Immature natural killer cell (primary cell): ENCODE measurements around the gene RBM33. TPM values are rescaled to one million over a fixed set of nuclear protein-coding genes. Genes with fewer than 3 reads are reported as not detected.

Experiments used
- DNase-seq, 3 donors: peaks; one replicate each; pipeline ENCODE4 v3.0.0; 2022; ENCODE audit warnings: mixed read lengths in 1 of 3
- H3K27ac Mint-ChIP-seq, 6 donors: one replicate each; pipeline ENCODE4 v1.8.0; 2020; ENCODE audit warnings: mixed read lengths in 6 of 6, mild to moderate bottlenecking in 5 of 6, inconsistent platforms in 4 of 6, moderate library complexity in 3 of 6
- H3K27me3 Mint-ChIP-seq, 3 donors: one replicate each; pipeline ENCODE4 v1.8.0; 2020 to 2021; ENCODE audit warnings: low read depth in 3 of 3, mild to moderate bottlenecking in 3 of 3, mixed read lengths in 3 of 3, moderate library complexity in 3 of 3, inconsistent platforms in 1 of 3
- H3K36me3 Mint-ChIP-seq, 3 donors: one replicate each; pipeline ENCODE4 v1.8.0; 2020; ENCODE audit warnings: mixed read lengths in 3 of 3, inconsistent platforms in 2 of 3, mild to moderate bottlenecking in 2 of 3
- H3K4me1 Mint-ChIP-seq, 2 donors: one replicate each; pipeline ENCODE4 v1.8.0; 2020; ENCODE audit warnings: inconsistent platforms in 2 of 2, mild to moderate bottlenecking in 2 of 2, mixed read lengths in 2 of 2, moderate library complexity in 1 of 2
- H3K4me3 Mint-ChIP-seq, 5 donors: one replicate each; pipeline ENCODE4 v1.8.0; 2020; ENCODE audit warnings: mild to moderate bottlenecking in 5 of 5, mixed read lengths in 5 of 5, inconsistent platforms in 3 of 5, moderate library complexity in 3 of 5
- H3K9me3 Mint-ChIP-seq, 6 donors: one replicate each; pipeline ENCODE4 v1.8.0; 2020; ENCODE audit warnings: mild to moderate bottlenecking in 6 of 6, mixed read lengths in 6 of 6, inconsistent platforms in 4 of 6, moderate library complexity in 3 of 6
- polyA plus RNA-seq, 3 donors: library from polyadenylated mRNA; unstranded; fragments of 300-500 nt; fragmentation: Illumina TruSeq; gene quantifications; one replicate each; pipeline ENCODE4 v1.2.3, GENCODE V29; 2021

The RBM33 gene
- polyA plus RNA-seq, 3 donors from 2014 or later = 10.9 to 61.5 (median 28.3) TPM

DNA sequence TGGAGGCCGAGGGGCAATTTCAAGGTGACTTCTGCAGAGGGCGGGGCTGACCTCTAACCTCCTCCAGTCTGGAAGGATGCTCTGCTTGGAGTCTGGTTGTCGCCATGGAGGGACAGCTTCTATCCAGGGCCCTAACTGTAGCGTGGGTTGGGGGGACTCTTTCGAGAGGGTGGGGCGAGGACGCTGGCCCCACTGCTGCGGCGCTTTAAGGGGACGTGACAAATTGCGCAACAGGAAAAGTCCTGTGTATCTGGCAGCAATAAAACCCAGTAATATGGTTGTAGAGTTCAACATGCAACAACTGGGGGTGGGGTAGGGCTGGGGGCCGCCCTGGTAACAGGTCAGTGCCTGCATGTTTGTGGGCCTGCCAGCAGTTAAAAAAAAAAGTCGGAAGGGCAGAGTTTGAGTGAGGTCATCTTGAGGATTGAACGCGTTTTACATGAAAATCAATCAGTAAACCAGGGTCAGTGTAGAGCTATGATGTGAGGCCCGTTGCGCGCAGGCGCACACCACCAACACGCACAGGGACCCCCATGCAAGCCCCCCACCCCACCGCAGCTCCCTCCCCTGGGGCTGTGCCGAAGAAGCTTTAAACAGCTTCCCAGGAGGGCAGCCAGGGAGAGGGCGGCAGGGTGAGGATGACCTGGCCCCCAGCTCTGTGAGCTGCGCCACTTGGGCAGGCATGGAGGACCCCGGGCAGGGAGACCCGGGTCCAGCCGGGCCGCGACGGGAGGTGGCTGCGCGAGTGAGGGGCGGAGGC is 163.5 kb downstream of the RBM33 start:
- no peak for DNase-seq
- H3K4me1 Mint-ChIP-seq = peaks cover 0 to 9% of the 10 kb centered on the region in 2 donors

DNA sequence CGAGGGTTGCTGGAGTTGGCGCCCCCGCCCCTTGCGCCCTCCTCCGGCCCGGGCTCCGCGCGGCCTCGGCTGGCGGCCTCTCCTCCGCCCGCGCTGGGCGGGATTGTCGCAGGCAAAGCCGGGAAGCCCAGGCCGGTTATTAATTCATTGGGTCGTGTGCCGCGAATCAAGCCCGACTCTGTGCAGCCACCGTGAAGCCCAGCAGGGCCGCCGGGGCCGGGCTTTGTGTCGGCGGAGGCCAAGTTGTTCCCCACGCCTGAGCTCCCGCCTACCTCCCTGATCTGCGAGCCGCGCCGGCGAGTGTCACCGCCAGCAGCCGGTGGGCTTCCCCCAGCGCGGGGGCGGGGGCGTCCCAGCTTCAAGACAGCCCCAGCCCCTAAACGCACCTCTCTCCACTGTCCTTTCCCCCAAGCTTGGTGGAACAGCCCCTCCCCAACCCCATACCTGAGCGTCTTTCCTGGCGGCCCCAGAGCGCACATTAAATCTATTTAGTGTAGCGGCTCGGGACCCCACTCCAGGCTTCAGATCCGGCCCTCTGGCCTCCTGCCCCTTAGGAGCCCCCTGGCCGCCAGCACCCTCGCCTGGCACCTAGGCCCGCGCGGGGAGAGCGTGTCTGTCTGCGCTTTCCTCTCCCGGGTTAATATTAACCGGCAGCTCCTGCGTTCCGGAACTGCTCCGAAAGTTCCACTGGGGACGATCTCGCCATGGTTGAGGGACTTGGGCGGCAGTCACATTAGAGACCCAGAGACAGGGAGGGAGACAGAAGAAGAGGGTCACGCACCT is 164.3 kb downstream of the RBM33 start:
- no peak overlapping the region for H3K27ac Mint-ChIP-seq

More for the DNA sequence above, 163.5 kb downstream of the RBM33 start:
- Mint-ChIP-seq H3K36me3 (no peaks in the 10 kb centered on the region), H3K9me3 (no peaks in the 10 kb centered on the region), H3K27ac (no peak overlapping the region), H3K4me3 (peak overlapping the region in 1 of 5 donors; percentile 20), H3K27me3 (peaks cover 20 to 25% (median 21%) of the 10 kb centered on the region in 3 donors)

DNA sequence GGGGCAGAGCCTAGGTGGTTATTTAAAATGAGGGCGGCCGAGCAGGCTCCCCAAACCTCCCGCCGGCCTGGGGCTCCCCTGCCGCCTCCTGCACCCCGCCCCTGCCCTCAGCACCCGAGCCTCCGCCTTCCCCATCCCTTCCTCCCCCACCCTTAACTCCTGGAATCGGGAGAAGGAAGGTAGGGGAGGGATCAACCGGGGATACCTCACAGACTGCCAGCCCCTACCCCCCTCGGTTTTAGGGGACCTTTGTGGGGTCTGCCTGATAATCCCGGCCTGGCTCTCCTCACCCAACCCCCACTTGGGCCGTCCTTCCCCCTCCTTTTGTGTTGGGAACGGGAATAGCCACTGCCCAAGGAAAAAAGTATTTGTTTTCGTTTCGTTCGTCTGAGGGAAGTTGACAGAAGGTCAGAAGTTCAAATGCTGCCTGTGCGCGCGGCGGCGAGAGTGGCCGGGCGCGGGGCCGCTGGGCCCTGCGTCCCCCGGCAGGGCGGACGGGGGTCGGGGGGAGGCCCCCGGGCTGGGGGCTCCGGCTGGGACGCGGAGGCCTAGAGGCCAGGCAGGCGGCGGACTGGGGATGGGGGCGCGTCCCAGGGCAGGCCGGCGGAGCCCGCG is 165.0 kb downstream of the RBM33 start:
- Mint-ChIP-seq H3K36me3 (no peaks in the 10 kb centered on the region), H3K27me3 (peaks cover 21 to 27% (median 27%) of the 10 kb centered on the region in 3 donors), H3K9me3 (peaks cover 0 to 2% (median 0%) of the 10 kb centered on the region in 6 donors), H3K4me3 (no peak overlapping the region), H3K4me1 (peaks cover 0 to 7% of the 10 kb centered on the region in 2 donors), H3K27ac (no peak overlapping the region)
- no peak for DNase-seq

More for the DNA sequence above, 164.3 kb downstream of the RBM33 start:
- peaks cover 0 to 1% (median 0%) of the 10 kb centered on the region in 6 donors for H3K9me3 Mint-ChIP-seq
- peaks cover 0 to 7% of the 10 kb centered on the region in 2 donors for H3K4me1 Mint-ChIP-seq
- DNase-seq = no peak
- H3K36me3 Mint-ChIP-seq = no peaks in the 10 kb centered on the region
- H3K27me3 Mint-ChIP-seq = peaks cover 21 to 25% (median 23%) of the 10 kb centered on the region in 3 donors
- H3K4me3 Mint-ChIP-seq = no peak overlapping the region

DNA sequence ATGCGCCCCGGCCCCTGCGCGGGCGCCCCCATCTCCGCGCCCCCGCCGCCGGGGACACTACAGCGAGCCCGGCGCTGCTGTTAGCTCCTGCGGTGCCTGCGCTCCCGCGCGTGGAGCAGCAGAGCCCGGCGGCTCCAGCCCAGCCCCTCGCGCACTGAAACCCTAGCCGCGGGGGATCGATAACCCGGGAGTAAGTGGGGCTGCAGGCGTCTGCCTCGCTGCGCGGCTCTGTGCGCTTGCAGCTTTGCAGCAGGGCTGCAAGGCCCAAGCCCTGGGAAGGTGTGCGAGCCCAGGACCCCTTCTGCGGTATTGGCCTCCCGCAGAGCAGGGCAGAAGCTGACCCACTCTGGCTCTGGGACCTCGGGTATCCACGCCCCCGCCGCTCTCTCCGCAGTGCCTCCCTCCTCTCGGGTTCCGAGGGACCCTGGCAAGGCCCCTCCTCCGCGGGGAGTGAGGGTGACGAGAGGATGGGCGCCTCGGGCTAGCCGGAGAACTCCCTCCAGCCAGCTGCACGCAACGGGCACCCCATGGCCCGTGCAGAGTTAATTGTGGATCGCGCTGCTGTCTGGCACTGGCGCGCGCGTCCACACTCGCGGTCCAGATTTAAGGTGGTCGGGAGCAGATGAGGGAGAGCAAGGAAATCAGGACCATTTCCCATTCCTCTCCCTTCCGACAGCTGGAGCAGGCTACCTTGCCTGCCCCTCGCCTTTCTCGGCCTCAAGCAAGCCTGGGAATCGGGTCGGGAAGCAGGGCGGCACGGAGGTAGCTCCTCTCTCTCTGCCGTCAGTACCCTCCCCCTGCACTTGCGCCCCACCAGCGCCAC is 165.7 kb downstream of the RBM33 start:
- Mint-ChIP-seq H3K4me3 (no peak overlapping the region), H3K27ac (no peak overlapping the region), H3K27me3 (peaks cover 20 to 27% (median 27%) of the 10 kb centered on the region in 3 donors), H3K4me1 (peaks cover 0 to 7% of the 10 kb centered on the region in 2 donors), H3K9me3 (peaks cover 0 to 2% (median 0%) of the 10 kb centered on the region in 6 donors), H3K36me3 (no peaks in the 10 kb centered on the region)
- DNase-seq = no peak

DNA sequence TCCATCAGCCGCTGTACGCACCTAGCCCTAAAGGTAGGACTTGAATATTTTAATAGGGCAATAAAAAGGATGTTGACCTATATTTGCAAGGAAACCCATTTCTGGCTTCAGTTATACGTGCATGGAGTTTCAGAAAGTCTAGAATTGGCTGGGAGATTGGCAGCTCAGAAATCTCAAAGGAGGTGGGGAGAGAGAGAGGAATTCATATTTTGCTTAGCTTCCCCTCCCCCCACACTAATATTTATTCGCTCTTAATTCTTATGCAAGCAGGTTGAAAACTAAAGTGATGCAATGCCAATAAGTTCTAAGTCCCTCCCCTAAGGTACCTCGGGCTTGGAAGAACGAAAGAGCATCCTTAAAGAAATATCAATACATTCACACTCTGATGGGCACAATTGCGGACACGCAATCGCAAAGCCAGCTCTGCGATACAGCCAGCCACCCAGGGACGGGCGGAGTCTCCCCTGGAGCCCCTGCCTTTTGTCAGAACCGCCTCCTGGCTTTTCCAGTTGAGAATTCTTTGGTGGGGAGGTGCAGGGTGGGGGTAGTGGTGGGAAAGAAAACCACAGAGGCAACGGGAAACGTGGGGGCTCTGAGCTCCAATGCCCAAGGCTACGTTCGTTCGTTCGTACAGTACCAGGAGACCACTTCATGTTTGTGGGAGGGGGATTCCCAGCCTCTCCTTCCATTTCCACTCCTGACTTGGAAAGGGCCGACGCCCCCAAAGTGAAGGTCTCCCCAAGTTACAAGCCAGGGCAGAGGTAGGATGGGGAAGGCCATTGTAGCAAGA is 166.5 kb downstream of the RBM33 start:
- DNase-seq = no peak
- H3K27me3 Mint-ChIP-seq = peaks cover 20 to 33% (median 28%) of the 10 kb centered on the region in 3 donors
- no peaks in the 10 kb centered on the region for H3K36me3 Mint-ChIP-seq
- H3K4me1 Mint-ChIP-seq = peaks cover 0 to 9% of the 10 kb centered on the region in 2 donors
- H3K9me3 Mint-ChIP-seq = peaks cover 0 to 2% (median 0%) of the 10 kb centered on the region in 6 donors
- no peak overlapping the region for H3K27ac Mint-ChIP-seq
- no peak overlapping the region for H3K4me3 Mint-ChIP-seq

DNA sequence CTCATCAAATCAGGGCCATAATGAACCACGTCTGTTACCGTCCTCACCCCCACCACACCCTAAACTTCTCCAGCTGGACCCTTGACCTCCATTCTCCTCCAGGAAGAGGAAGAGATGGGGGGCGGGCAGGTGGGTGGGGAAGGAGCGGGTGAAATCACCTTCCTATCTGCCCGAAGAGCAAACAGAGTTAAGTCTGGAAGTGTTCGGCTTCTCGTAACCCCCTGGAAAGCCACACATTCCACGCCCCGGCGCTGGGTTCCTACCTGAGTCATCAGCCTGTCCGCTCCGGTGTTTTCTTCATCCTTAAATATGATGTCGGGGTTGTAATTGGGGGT is 167.1 kb downstream of the RBM33 start:
- DNase-seq = no peak
- H3K4me1 Mint-ChIP-seq = peaks cover 0 to 8% of the 10 kb centered on the region in 2 donors
- H3K27ac Mint-ChIP-seq = no peak overlapping the region
- H3K4me3 Mint-ChIP-seq = no peak overlapping the region
- peaks cover 16 to 30% (median 28%) of the 10 kb centered on the region in 3 donors for H3K27me3 Mint-ChIP-seq
- peaks cover 0 to 2% (median 0%) of the 10 kb centered on the region in 6 donors for H3K9me3 Mint-ChIP-seq
- no peaks in the 10 kb centered on the region for H3K36me3 Mint-ChIP-seq

DNA sequence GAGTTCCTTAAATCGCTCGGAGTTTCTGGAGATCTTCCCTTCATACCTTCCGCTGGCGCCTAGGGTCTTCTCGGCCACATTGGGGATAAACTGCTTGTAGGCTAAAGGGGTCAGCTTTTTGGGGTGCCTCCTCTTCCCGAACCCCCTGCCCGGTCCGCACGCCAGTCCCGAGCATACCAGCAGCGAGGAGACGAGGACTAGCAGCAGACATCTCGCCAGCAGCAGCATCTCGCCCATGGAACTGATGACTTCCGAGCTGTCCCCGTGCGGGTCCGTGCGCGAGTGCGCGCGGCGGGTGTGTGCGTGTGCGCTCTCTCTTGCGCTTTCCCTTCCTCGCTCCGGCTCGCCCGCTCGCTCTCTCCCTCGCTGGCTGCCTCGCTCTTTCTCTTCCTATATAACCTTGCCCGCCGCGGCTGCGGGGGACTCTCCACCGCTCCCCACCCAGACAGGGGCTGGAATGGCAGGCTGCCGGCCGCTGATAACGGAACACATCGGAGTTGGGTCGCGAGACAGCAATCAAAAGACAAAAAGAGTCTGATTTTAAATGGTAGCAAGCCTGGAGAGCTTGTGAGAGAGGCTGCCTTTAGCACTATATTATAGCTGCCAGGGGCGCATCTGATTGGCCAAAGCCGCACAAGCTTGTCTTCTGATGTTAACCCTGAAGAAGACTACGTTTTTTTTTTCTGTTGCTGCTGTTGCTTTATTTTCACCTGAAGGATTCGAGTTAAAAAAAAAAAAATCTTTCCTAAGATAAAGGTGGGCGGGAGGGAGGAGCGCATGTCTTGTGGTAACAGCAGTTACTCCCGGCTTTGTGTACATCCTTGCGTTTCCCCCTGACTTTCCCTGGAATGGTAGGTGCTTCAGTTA is 167.7 kb downstream of the RBM33 start, which contains the start of gene SHH:
Gene SHH (minus strand): TSS at position 569 of the 867 bp plus-strand sequence. CDS start 341 bp downstream, at position 228.
- no peak for DNase-seq
- no peak within 1 kb of the TSS for H3K27ac Mint-ChIP-seq

DNA sequence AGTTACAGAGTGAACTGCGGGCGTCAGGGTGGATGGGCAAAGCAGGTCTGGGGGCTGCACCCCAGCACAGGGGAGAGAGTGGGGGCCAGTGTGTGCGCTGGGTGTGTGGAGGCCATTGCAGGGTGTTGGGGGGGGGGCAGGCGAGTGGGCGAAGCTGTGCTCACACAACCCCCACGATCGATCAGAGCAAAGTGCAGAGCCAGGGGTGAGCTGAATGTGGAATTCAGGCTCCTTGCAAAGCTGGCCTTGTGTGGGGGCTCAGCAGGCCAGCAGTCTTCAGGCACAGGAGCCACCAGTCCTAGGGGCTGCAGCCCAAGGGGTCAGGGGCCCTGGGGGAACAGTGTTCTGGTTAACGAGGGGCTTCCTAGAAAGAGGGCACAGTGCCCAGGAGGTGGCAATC is 168.7 kb downstream of the RBM33 start:
- Mint-ChIP-seq H3K4me3 (no peak overlapping the region), H3K36me3 (no peaks in the 10 kb centered on the region), H3K27me3 (peaks cover 10 to 27% (median 17%) of the 10 kb centered on the region in 3 donors), H3K27ac (no peak overlapping the region), H3K9me3 (peaks cover 0 to 2% (median 0%) of the 10 kb centered on the region in 6 donors), H3K4me1 (peaks cover 0 to 8% of the 10 kb centered on the region in 2 donors)
- no peak for DNase-seq

More for the DNA sequence above, 167.7 kb downstream of the RBM33 start, which contains the start of gene SHH:
- peaks cover 0 to 2% (median 0%) of the 10 kb centered on the region in 6 donors for H3K9me3 Mint-ChIP-seq
- H3K4me3 Mint-ChIP-seq = no peak within 1 kb of the TSS
- no peaks in the 10 kb centered on the region for H3K36me3 Mint-ChIP-seq
- peaks cover 0 to 8% of the 10 kb centered on the region in 2 donors for H3K4me1 Mint-ChIP-seq
- H3K27me3 Mint-ChIP-seq = peaks cover 16 to 28% (median 27%) of the 10 kb centered on the region in 3 donors

DNA sequence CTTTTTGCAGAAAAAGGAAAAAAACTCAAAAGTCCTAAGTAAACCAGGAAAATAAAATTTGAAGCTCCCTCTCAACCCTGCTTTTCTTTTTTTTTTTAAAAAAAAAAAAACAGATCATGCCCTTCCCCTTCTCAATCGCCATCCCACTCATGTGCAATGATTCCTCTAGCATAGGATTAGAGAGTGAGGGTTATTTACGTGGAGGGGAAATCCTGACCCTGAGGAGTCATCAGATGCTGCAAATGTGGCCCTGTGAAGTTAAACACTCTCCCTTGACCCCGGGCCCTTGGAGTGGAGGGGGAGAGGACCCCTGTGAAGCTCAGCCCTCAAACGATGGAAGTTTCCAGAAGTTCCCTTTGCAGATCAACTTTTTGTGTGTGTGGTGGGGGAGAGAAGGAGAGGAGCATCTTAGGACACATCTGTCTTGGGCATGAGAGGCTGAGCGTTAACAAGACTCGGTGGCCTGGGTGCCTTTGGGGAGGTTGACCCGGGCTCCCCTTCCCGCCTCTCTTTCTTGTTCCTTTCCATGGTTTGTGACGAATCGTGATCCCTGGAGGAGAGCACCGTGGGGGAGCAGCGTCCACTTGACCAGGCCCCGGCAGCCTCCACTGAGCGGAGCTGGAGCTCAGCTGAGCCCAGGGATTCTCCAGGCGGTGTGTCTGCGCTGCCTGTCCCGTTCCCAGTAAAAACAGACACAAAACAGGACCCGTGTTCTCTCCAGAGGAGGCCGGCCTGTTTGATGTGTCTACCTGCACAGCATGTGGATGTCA is 169.3 kb downstream of the RBM33 start:
- Mint-ChIP-seq H3K27me3 (peaks cover 10 to 26% (median 17%) of the 10 kb centered on the region in 3 donors), H3K36me3 (no peaks in the 10 kb centered on the region), H3K4me3 (no peak overlapping the region), H3K27ac (no peak overlapping the region), H3K9me3 (peaks cover 0 to 2% (median 0%) of the 10 kb centered on the region in 6 donors), H3K4me1 (peaks cover 0 to 8% of the 10 kb centered on the region in 2 donors)
- DNase-seq = no peak

DNA sequence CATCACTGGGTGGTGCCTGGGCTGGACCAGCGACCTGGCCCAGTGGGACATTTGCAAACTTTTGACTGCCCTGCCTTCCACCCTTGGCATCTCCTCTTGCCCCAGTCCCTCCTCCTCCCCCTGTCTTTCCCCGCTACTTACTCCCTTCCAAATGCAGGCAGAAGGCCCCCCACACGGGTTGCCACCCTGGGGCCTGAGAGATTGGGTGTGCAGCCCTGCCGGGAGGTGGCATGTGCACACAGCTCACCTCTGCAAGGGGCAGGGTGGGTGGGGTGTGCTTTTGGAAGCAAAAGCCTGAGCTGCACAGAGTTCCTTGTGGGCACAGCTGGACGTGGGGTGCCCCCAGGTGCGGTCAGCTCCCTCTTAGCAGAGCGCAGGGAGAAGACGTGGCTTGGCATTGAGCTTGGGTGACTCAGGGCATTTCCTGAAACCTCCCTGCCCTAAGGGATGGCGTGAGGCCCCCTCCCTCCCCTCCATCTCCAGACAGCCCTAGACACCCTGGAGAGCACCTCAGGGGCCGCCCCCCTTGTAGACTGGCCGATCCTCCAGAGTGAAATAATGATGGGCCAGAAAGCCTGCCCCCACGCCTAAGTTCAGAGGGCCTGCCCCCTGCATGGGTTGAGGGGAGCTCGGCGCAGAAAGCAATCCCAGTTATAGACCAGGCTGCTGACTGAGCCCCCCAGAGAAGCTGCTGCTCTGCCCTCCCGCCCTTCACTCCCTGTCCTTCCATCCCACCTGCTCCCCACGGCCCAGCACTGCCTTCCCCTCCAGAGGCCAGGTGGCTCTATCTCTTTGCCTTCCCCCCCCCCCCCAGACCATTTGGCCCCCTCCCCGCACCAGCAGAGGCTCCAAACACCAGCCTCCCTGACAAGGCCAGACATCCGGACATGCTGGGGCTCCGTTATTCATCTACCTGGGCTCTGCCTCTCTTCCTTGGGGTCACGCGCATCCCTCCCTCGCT is 170.1 kb downstream of the RBM33 start:
- Mint-ChIP-seq H3K27ac (no peak overlapping the region), H3K4me3 (no peak overlapping the region), H3K4me1 (peaks cover 0 to 8% of the 10 kb centered on the region in 2 donors), H3K27me3 (peaks cover 11 to 23% (median 17%) of the 10 kb centered on the region in 3 donors), H3K36me3 (no peaks in the 10 kb centered on the region), H3K9me3 (peaks cover 0 to 2% (median 0%) of the 10 kb centered on the region in 6 donors)
- DNase-seq = no peak
